Epithelial cell of proximal tubule (primary cell): ENCODE data around the gene SELENOH. TPM values are rescaled to one million over a fixed set of nuclear protein-coding genes. Genes with fewer than 3 reads are reported as not detected.

Source experiments
- DNase-seq: peaks from one replicate; pipeline ENCODE4 v3.0.0-alpha.2; 2011; ENCODE audit warnings: low read depth
- H3K4me3 ChIP-seq: 2 replicates; pipeline ENCODE4 v1.5.1; 2011; ENCODE audit warnings: low read depth, mild to moderate bottlenecking, low read length
- CTCF ChIP-seq: conservative IDR thresholded peaks from 2 replicates; pipeline ENCODE4 v1.5.1; 2012; ENCODE audit warnings: low read depth, mild to moderate bottlenecking, low read length
- total RNA-seq: library from RNA; depleted of rRNA; stranded (reverse); fragments of >200 nt; gene quantifications from 2 replicates; pipeline ENCODE4 v1.2.3, GENCODE V29; 2015

Gene SELENOH
- total RNA-seq, 1 donor from 2014 or later, result 279 TPM

GRCh38 chr11:57729479-57729878 lies 11.8 kb upstream of the SELENOH start:
- no peak overlapping the region for H3K4me3 ChIP-seq
- no peak for DNase-seq
- TF ChIP-seq CTCF, result no peak

DNA sequence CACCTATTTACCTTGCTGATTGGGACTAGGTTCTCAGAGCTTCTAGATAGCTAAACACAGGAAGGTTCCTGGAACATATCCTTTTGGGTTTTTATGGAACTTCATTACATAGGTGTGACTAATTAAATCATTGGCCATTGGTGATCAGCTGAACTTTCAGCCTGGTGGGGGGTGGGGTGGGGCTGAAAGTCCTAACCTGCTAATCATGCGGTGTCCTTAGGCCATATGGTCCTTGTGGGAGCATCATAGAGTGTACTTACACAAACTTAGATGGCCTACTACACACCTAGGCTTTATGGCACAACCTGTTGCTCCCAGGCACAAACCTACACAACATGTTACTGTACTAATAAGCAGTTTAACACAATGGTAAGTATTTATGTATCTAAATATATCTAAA lies 8.6 kb upstream of the SELENOH start:
- no peak overlapping the region for H3K4me3 ChIP-seq
- no peak for DNase-seq
- no peak for TF ChIP-seq CTCF

- H3K4me3 ChIP-seq, result no peak overlapping the region
- no peak for TF ChIP-seq CTCF
- no peak for DNase-seq
These were observed 5.5 kb upstream of the SELENOH start for GRCh38 chr11:57735619-57736298.

DNA sequence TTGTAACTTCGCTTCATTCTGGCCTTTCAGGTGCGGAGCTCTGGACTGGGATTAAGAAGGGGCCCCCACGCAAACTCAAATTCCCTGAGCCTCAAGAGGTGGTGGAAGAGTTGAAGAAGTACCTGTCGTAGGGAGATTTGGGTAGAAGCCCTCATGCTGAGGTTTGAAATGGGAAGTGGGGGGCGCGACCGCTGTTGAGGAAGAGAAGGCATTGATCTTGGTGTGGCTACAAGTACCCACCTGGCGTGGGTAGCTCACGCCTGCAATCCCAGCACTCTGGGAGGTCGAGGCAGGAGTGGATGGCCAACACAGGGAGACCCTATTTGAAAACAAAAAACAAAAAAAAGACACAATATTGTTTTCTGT lies 779 bp downstream of the SELENOH start:
- no peak for TF ChIP-seq CTCF
- no peak for DNase-seq

GRCh38 chr11:57744357-57744756 lies 3.1 kb downstream of the SELENOH start:
- TF ChIP-seq CTCF, result no peak
- DNase-seq, result no peak
- no peak overlapping the region for H3K4me3 ChIP-seq

More for the DNA sequence above, 779 bp downstream of the SELENOH start:
- peak overlapping the region; percentile 85 for H3K4me3 ChIP-seq

- no peak overlapping the region for H3K4me3 ChIP-seq
- no peak for TF ChIP-seq CTCF
- no peak for DNase-seq
These were observed 3.9 kb downstream of the SELENOH start for GRCh38 chr11:57745206-57745605.

- H3K4me3 ChIP-seq, result no peak overlapping the region
- DNase-seq, result no peak
- TF ChIP-seq CTCF, result no peak
These were observed 5.6 kb downstream of the SELENOH start for GRCh38 chr11:57746920-57747319.
